ENCODE measurements around the gene TBC1D9B.

DNA sequence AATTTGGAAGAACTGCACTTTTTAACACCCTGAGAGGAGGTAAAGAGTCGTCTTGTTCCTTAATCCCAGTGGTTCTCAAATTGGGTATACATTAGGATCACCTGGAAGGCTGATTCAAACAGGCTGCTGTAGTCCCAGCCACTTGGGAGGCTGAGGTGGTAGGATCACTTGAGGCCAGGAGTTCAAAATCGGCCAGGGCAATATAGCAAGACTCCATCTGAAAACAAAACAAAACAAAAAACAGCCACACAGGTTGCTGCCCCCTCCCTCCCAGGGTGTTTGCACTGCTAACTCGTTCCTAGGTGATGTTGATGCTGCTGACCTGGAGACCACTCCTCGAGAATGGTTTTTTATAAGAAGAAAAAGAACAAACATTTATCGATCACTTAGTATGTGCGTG is 1.5 kb upstream of the TBC1D9B start:
- TF ChIP-seq POLR2AphosphoS5 (IDR thresholded peaks at IDR 0.05; ENCODE audit: insufficient read depth in 1 of 2, low read depth in 1 of 2) (no peak), POLR2A (IDR thresholded peaks at IDR 0.05) (no peak)
- TF ChIP-seq, protein P1, sequence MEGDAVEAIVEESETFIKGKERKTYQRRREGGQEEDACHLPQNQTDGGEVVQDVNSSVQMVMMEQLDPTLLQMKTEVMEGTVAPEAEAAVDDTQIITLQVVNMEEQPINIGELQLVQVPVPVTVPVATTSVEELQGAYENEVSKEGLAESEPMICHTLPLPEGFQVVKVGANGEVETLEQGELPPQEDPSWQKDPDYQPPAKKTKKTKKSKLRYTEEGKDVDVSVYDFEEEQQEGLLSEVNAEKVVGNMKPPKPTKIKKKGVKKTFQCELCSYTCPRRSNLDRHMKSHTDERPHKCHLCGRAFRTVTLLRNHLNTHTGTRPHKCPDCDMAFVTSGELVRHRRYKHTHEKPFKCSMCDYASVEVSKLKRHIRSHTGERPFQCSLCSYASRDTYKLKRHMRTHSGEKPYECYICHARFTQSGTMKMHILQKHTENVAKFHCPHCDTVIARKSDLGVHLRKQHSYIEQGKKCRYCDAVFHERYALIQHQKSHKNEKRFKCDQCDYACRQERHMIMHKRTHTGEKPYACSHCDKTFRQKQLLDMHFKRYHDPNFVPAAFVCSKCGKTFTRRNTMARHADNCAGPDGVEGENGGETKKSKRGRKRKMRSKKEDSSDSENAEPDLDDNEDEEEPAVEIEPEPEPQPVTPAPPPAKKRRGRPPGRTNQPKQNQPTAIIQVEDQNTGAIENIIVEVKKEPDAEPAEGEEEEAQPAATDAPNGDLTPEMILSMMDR (IDR thresholded peaks at IDR 0.05) = no peak

Measured in vagina (tissue), 2 donors.